ENCODE data around the gene ME1. TPM values are rescaled to one million over a fixed set of nuclear protein-coding genes. Genes with fewer than 3 reads are reported as not detected.

Gene ME1
- total RNA-seq = under 1 TPM; 0.50 to 0.88 TPM

DNA sequence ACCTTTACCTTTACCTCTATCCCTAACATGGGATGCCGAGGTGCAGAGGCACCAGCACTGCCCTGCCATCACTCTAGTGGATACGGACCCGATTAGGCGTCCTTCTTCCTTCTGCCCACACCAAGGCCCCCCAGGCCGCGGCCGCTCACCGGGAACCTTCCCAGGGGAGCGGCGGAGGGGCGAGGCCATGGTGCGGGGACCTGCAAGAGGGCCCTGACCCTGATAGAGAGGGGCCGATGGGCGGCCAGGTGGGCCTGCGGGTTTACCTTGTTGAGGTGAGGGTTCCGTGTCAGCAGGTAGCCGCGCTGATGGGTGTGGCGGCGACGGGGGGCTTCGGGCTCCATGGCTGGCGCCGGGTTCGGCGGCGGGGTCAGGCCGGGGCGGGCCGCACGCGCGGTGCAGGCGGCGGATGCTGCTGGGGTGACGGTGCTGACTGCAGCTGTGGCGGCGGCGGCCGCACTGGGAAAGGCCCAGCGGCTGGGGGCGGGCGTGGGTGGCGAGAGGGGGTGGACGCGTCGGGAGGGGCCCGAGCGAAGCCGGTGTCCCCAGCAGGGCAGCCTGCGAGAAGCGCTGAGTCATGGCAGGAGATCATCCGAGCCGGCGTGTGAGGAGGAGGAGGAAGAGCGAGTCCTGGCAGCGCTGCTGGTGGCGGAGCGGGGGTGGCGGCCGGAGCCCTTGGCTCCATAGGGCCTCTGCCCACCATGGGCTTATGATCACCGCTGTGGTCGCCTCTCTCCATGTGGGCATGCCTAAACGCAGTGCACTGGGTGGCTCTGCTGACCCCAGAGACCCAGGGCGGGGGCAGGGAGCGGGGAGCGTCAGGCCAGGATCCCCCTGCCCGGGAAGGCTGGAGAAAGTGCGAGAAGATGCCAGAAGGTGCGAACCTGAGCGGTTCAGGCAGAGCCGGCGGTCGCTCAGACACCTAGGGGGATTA, at the start of gene ME1:
TSS of gene ME1 (minus strand) at position 441 of the 934 bp plus-strand sequence. CDS start at position 344, 97 bp downstream.
- peaks cover 27% of the 10 kb centered on the region for H3K27me3 Mint-ChIP-seq
- POLR2A ChIA-PET = no interaction called here
- H3K4me1 Mint-ChIP-seq = no peaks in the 10 kb centered on the region
- ATAC-seq (ENCODE audit: low read depth) (peak; percentile 54), DNase-seq (peak; percentile 31)
- no peaks in the 10 kb centered on the region for H3K36me3 Mint-ChIP-seq
- H3K4me3 Mint-ChIP-seq = no peak within 1 kb of the TSS
- H3K9me3 Mint-ChIP-seq = no peaks in the 10 kb centered on the region
- no peak within 1 kb of the TSS for H3K27ac Mint-ChIP-seq

DNA sequence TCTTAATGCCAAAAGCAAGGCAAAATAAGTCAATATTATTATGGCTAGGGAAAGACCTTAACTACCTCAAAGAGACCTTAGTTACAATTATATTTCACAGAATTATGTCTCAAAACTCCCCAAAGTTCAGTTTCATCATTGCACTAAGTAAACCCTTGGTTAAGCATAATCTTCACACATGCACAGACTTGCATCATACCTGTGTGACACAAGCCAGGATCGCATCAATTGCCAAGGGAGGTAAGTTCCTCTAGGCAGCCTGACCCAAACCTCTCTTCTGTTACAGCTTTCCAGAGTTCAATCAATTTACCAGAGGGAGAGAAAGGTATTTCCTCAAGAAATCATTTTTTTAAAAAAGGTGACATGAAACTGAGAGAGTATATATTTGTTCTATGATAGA, 49.6 kb upstream of the ME1 start:
- DNase-seq (no peak), ATAC-seq (ENCODE audit: low read depth) (no peak)
- no peak overlapping the region for H3K27ac Mint-ChIP-seq
- no peak overlapping the region for H3K4me3 Mint-ChIP-seq
- H3K27me3 Mint-ChIP-seq = peaks cover 3% of the 10 kb centered on the region
- POLR2A ChIA-PET = no interaction called here
- H3K36me3 Mint-ChIP-seq = no peaks in the 10 kb centered on the region
- no peaks in the 10 kb centered on the region for H3K4me1 Mint-ChIP-seq
- no peaks in the 10 kb centered on the region for H3K9me3 Mint-ChIP-seq

DNA sequence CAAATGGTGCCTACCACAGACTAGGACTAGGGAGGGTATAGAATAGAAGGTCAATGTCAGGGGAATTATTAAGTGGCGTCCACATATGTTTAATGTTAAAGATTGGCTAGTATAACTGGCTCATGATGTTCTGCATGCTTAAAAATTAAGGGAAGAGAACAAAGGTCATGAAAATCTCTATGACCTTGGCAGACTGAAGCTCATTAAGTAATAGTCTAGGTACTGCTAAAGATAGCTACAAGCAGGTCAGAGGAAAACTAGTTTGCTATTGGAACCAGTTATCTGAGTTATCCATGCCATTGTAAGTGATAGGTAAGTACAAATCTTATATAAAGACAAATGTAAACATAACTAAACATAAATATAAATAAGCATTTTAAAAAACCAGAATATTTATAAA, 48.5 kb upstream of the ME1 start:
- no peak overlapping the region for H3K4me3 Mint-ChIP-seq
- ATAC-seq (ENCODE audit: low read depth) (no peak), DNase-seq (no peak)
- H3K27ac Mint-ChIP-seq = no peak overlapping the region
- no peaks in the 10 kb centered on the region for H3K9me3 Mint-ChIP-seq
- no peaks in the 10 kb centered on the region for H3K36me3 Mint-ChIP-seq
- H3K27me3 Mint-ChIP-seq = peaks cover 5% of the 10 kb centered on the region
- POLR2A ChIA-PET = no interaction called here
- H3K4me1 Mint-ChIP-seq = no peaks in the 10 kb centered on the region

DNA sequence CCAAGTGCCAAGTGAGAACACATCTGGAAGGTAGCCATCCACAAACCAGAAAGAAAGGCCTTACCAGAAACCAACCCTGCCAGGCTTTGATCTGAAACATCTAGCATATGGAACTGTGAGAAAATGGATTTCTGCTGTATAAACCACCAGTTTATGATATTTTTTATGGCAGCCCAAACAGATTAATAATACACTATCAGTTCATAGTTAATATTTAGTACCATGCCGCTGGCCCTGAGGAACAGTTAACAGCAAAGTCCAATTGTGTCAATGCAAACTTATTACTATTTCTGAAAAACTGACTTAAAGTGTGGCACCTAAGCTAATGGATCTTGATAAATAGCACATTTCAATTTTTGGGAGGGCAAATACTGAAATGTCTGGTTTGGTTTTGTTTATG, 46.1 kb upstream of the ME1 start:
- Mint-ChIP-seq H3K27ac (no peak overlapping the region), H3K4me3 (no peak overlapping the region), H3K36me3 (no peaks in the 10 kb centered on the region), H3K27me3 (peaks cover 4% of the 10 kb centered on the region), H3K4me1 (no peaks in the 10 kb centered on the region), H3K9me3 (no peaks in the 10 kb centered on the region)
- ATAC-seq (ENCODE audit: low read depth) (no peak), DNase-seq (no peak)
- POLR2A ChIA-PET = no interaction called here

DNA sequence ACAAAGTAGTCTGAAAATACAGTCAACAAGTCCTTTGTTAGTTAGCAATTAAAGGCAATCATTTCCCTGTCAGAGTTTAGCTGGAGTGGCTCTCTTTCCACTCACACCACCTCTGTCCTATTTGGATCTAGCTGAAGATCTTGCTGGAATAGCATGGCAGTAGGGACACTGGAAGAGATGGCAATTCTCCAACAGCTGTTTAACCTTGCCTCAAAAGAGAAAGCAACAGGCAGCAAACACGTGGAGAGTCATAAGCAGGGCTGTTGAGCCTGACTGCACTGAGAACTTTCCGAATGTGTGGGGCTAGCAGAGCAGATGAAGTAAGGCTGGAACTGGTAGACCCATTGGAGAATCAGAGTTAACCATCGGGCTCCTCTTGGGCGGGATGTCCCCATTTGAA, 43.5 kb upstream of the ME1 start:
- no peaks in the 10 kb centered on the region for H3K36me3 Mint-ChIP-seq
- POLR2A ChIA-PET = no interaction called here
- H3K27ac Mint-ChIP-seq = no peak overlapping the region

DNA sequence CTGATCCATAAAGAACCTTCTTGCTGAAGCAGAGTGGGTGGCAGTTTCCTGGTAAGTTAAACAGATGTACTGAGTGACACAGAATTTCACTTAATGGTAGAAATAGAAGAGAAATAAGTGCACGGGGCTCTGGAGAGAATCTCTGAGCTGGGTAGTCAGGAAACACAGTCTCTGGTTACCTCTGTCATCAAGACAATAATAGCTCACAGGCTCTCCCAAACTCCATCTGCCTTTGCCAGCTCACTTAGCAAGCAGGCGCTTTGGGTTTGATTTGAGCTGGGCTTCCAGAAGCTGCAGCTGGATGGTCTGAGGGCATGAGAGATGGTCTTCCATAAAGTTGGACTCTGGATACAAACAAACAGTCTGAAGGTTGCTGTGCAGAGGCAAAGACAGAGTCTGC, 41.9 kb upstream of the ME1 start:
- H3K27ac Mint-ChIP-seq = no peak overlapping the region
- H3K4me1 Mint-ChIP-seq = no peaks in the 10 kb centered on the region
- no peaks in the 10 kb centered on the region for H3K36me3 Mint-ChIP-seq
- DNase-seq (no peak), ATAC-seq (ENCODE audit: low read depth) (no peak)
- no peaks in the 10 kb centered on the region for H3K9me3 Mint-ChIP-seq
- POLR2A ChIA-PET = no interaction called here
- no peak overlapping the region for H3K4me3 Mint-ChIP-seq
- H3K27me3 Mint-ChIP-seq = peaks cover 7% of the 10 kb centered on the region

More for the DNA sequence above, 43.5 kb upstream of the ME1 start:
- DNase-seq (no peak), ATAC-seq (ENCODE audit: low read depth) (no peak)
- Mint-ChIP-seq H3K9me3 (no peaks in the 10 kb centered on the region), H3K27me3 (peaks cover 4% of the 10 kb centered on the region), H3K4me1 (no peaks in the 10 kb centered on the region), H3K4me3 (no peak overlapping the region)

DNA sequence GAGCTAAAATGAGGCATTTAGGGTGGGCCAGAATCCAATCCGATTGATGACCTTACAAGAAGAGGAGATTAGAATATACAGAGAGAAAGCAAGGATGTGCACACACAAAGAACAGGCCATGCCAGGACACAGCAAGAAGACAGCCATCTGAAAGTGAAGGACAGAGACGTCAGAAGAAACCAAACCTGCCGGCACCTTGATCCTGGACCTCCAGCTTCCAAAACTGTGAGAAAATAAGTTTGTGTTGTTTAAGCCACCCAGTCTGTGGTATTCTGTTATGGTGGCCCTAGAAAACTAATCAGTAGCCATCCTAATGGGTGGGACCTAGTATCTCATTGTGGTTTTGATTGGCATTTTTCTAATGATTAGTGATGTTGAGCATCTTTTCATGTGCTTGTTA, 39.7 kb upstream of the ME1 start:
- no peak for ATAC-seq (ENCODE audit: low read depth)
- no peaks in the 10 kb centered on the region for H3K4me1 Mint-ChIP-seq
- no peak overlapping the region for H3K27ac Mint-ChIP-seq
- no peak overlapping the region for H3K4me3 Mint-ChIP-seq
- H3K36me3 Mint-ChIP-seq = no peaks in the 10 kb centered on the region
- H3K27me3 Mint-ChIP-seq = peaks cover 9% of the 10 kb centered on the region
- H3K9me3 Mint-ChIP-seq = no peaks in the 10 kb centered on the region
- POLR2A ChIA-PET = no interaction called here
- DNase-seq = no peak

DNA sequence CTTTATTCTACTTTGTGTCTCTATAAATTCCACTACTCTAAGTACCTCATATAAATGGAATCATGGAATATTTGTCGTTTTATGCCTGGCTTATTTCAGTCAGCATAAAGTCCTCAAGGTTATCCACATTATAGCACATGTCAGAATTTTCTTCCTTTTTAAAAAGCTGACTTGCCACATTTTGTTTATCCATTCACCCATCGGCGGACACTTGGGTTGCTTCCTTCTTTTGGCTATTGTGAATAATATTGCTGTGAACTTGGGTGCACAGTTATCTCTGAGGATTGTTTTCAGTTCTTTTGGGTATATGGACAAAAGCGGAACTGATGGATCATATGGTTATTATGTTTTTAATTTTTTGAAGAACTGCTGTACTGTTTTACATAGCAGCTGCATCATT, 39.1 kb upstream of the ME1 start:
- no peak for ATAC-seq (ENCODE audit: low read depth)
- H3K4me3 Mint-ChIP-seq = no peak overlapping the region
- POLR2A ChIA-PET = no interaction called here
- no peaks in the 10 kb centered on the region for H3K36me3 Mint-ChIP-seq
- H3K4me1 Mint-ChIP-seq = no peaks in the 10 kb centered on the region
- no peak overlapping the region for H3K27ac Mint-ChIP-seq
- peaks cover 6% of the 10 kb centered on the region for H3K27me3 Mint-ChIP-seq
- H3K9me3 Mint-ChIP-seq = no peaks in the 10 kb centered on the region
- no peak for DNase-seq

DNA sequence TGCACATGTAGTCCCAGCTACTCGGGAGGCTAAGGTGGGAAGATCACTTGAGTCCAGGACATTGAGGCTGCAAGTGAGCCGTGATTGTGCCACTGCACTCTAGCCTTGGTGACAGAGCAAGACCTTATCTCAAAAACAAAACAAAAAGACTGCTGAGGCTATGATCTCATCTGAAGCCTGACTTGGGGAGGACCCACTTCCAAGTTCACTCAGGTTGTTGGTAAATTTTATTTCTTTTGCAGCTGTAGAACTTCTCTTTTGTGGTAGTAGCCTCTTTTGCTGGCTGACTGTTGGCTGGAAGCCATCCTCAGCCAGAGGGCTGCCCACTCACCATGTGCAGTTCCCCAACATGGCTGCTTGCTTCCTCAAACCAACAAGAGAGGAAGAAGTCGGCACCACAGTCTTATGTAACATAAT, 36.8 kb upstream of the ME1 start:
- ATAC-seq (ENCODE audit: low read depth) = no peak
- POLR2A ChIA-PET = no interaction called here
- peaks cover 6% of the 10 kb centered on the region for H3K27me3 Mint-ChIP-seq
- no peak overlapping the region for H3K4me3 Mint-ChIP-seq
- no peak for DNase-seq
- no peaks in the 10 kb centered on the region for H3K36me3 Mint-ChIP-seq
- no peaks in the 10 kb centered on the region for H3K9me3 Mint-ChIP-seq
- H3K27ac Mint-ChIP-seq = no peak overlapping the region
- H3K4me1 Mint-ChIP-seq = no peaks in the 10 kb centered on the region

DNA sequence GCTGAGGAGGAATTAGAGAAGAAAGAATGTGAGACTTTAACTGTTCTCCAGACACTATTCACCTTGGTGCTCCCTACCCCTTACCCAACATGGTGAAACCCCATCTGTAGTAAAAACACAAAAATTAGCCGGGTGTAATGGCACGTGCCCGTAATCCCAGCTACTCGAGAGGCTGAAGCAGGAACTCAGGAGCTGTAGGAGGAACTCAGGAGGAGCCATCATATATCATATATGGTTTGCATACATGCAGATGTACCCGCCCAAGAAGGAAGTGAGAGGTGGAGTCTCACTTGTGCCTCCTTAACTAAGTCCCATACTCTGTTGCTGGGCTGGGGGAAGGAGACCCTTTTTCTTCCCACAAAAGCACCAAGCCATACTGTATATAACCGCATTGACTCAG, 35.5 kb upstream of the ME1 start:
- H3K27me3 Mint-ChIP-seq = peaks cover 6% of the 10 kb centered on the region
- H3K36me3 Mint-ChIP-seq = no peaks in the 10 kb centered on the region
- ATAC-seq (ENCODE audit: low read depth) (no peak), DNase-seq (no peak)
- H3K27ac Mint-ChIP-seq = no peak overlapping the region
- no peaks in the 10 kb centered on the region for H3K4me1 Mint-ChIP-seq
- no peaks in the 10 kb centered on the region for H3K9me3 Mint-ChIP-seq
- POLR2A ChIA-PET = no interaction called here
- H3K4me3 Mint-ChIP-seq = no peak overlapping the region

DNA sequence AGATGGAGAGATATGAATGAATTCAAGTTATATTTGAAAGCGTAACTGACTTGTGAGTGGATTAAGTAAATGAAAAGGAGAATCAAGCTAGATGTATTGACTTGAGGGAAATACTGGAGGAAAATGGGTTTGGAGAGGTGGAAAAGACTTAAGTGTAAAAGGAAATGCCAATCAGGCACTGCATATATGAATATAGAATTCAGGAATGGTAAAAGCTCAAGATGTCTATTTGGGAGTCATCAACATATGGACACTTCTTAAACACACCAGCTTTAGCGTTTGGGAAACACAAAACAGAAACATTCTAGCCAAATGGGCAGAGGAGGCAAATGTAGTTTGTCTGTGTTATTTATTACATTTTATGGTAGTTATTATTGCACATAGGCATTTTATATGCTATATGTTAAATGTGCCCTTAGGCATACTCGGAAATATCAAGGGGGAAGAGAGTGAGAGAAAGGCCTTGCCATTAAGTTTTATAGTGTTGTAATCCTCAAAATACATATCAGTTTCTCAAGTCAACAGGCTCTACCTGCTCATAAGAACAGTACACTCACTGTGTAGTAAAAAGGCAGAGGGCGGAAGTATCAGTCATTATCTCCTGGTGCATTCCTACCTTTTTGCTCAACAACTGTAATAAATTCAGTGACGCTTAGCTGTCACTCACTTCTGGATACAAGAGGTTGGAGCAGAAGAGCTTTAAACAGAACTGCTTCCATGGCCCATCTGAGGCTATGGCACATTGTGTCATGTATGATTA, 33.7 kb upstream of the ME1 start:
- no peak for ATAC-seq (ENCODE audit: low read depth)
- Mint-ChIP-seq H3K4me1 (no peaks in the 10 kb centered on the region), H3K27me3 (peaks cover 11% of the 10 kb centered on the region), H3K36me3 (no peaks in the 10 kb centered on the region), H3K27ac (no peak overlapping the region), H3K4me3 (no peak overlapping the region), H3K9me3 (no peaks in the 10 kb centered on the region)
- no peak for DNase-seq
- POLR2A ChIA-PET = no interaction called here

DNA sequence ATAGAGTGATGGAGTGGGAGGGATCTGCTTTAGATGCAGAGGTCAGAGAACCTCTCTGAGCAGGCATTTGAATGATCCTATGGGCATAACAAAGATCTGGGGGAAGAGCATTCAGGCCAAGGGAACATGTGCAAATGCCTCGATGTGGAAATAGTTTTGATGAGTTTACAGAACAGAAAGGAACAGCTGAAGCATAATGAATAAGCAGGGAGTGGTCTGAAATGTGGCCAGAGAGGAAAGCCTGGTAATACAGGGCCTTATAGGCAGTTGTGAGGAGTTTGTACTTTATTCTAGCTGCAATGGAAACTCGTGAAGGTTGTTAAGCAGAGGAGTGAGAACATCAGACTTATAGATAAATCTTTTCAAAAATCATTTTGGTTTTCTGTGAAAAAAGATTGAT, 33.0 kb upstream of the ME1 start:
- Mint-ChIP-seq H3K27ac (no peak overlapping the region), H3K27me3 (peaks cover 11% of the 10 kb centered on the region), H3K9me3 (no peaks in the 10 kb centered on the region), H3K4me1 (no peaks in the 10 kb centered on the region), H3K4me3 (no peak overlapping the region), H3K36me3 (no peaks in the 10 kb centered on the region)
- DNase-seq = no peak
- no peak for ATAC-seq (ENCODE audit: low read depth)
- POLR2A ChIA-PET = no interaction called here

DNA sequence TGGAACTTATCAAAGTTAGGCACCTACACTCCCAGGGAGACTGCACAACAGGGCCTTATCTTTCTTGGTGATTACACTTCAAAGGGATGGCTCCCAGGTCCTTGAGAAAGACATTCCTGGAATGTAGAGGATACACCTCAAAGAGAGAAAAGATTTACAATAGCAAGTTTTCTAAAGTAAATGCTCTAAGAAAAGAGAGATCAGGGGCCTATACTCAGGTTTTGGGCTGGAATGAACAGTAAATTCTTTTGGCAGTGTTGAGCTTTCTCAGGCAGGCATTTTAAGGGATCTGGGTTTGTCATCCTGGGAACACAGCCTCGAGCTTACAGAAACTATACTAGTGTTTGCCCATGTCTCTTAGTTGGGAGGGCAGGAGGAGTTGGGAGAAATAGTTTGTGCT, 31.7 kb upstream of the ME1 start:
- Mint-ChIP-seq H3K27me3 (peaks cover 7% of the 10 kb centered on the region), H3K27ac (no peak overlapping the region), H3K4me1 (no peaks in the 10 kb centered on the region), H3K9me3 (no peaks in the 10 kb centered on the region), H3K36me3 (no peaks in the 10 kb centered on the region), H3K4me3 (no peak overlapping the region)
- POLR2A ChIA-PET = no interaction called here
- ATAC-seq (ENCODE audit: low read depth) = no peak
- no peak for DNase-seq

DNA sequence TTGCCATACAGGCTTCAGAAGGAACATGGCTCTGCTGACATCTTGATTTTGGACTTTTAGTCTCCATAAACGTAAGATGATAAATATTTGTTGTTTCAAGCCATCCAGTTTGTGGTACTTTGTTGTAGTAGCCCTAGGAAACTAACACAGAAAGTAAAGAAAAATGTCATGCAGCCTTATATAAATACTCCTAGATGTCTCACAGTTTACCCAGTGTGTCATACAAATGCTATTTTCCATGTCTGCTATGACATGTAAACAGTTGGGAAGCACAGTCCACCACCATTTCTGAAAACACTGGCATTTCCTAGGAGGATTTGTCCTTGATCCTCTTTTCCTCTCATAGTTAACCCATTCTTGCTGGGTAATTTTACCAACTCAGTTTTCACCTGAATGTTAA, 30.6 kb upstream of the ME1 start:
- no peaks in the 10 kb centered on the region for H3K9me3 Mint-ChIP-seq
- peaks cover 8% of the 10 kb centered on the region for H3K27me3 Mint-ChIP-seq
- no peak for DNase-seq
- H3K36me3 Mint-ChIP-seq = no peaks in the 10 kb centered on the region
- H3K27ac Mint-ChIP-seq = no peak overlapping the region
- H3K4me3 Mint-ChIP-seq = no peak overlapping the region
- ATAC-seq (ENCODE audit: low read depth) = no peak
- H3K4me1 Mint-ChIP-seq = no peaks in the 10 kb centered on the region
- POLR2A ChIA-PET = no interaction called here
